PC-3 (cell line): ENCODE data around the gene BACH2.

ENCODE experiments used
- EZH2 ChIP-seq: fragments of 300-600 bp; sonication (generic); IDR thresholded peaks from one replicate; pipeline ENCODE4 v1.6.1; 2017; ENCODE audit warnings: antibody characterized with exemption, mild to moderate bottlenecking, low read length; ENCODE audit not compliant: unreplicated experiment
- EZH2phosphoT487 ChIP-seq: fragments of 300-600 bp; sonication (generic); IDR thresholded peaks from 2 replicates; pipeline ENCODE4 v1.6.1; 2018; ENCODE audit warnings: mild to moderate bottlenecking, antibody characterized with exemption, low read length, borderline replicate concordance
- TF ChIP-seq, protein P1 (sequence below): fragments of 300-600 bp; sonication (generic); conservative IDR thresholded peaks from 2 replicates; pipeline ENCODE4 v1.5.1; 2017; ENCODE audit warnings: antibody characterized with exemption, low read depth, mild to moderate bottlenecking, low read length

DNA sequence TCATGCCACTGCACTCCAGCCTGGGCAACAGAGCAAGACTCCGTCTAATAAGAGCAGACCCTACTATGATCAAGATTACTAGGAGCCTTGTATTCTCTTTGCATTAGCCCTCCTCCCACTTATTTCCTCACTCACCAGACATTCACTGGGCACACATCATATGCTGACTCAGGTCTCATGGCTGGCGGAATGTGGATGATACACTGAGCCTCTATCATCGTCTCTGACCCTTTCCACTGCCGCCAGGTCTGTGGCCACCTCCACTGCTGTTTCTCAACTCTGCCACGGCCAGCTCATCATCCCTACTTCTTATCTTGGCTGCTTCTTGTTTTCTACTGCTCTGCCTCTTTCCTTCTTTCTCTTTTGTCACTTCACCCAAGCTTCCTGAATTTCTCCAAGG lies 161.0 kb downstream of the BACH2 start:
- TF ChIP-seq, protein P1, sequence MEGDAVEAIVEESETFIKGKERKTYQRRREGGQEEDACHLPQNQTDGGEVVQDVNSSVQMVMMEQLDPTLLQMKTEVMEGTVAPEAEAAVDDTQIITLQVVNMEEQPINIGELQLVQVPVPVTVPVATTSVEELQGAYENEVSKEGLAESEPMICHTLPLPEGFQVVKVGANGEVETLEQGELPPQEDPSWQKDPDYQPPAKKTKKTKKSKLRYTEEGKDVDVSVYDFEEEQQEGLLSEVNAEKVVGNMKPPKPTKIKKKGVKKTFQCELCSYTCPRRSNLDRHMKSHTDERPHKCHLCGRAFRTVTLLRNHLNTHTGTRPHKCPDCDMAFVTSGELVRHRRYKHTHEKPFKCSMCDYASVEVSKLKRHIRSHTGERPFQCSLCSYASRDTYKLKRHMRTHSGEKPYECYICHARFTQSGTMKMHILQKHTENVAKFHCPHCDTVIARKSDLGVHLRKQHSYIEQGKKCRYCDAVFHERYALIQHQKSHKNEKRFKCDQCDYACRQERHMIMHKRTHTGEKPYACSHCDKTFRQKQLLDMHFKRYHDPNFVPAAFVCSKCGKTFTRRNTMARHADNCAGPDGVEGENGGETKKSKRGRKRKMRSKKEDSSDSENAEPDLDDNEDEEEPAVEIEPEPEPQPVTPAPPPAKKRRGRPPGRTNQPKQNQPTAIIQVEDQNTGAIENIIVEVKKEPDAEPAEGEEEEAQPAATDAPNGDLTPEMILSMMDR: no peak
- TF ChIP-seq EZH2 (no peak), EZH2phosphoT487 (no peak)
